Peyer's patch (tissue), 4 donors: ENCODE data around the gene NECAB2. TPM values are rescaled to one million over a fixed set of nuclear protein-coding genes. Genes with fewer than 3 reads are reported as not detected.

Source experiments
- DNase-seq, 3 donors: peaks; one replicate each; pipeline ENCODE4 v3.0.0-alpha.2; 2017 to 2019
- H3K27ac ChIP-seq, 4 donors: fragments of 200-600 bp; sonication (generic); one replicate each; pipeline ENCODE4 v1.5.1; 2016 to 2019
- H3K27me3 ChIP-seq, 2 donors: fragments of 200-600 bp; sonication (generic); one replicate each; pipeline ENCODE4 v1.5.1; 2019
- H3K36me3 ChIP-seq, 3 donors: fragments of 200-600 bp; sonication (generic); one replicate each; pipeline ENCODE4 v1.5.1; 2016 to 2019
- H3K4me1 ChIP-seq, 4 donors: fragments of 200-600 bp; sonication (generic); one replicate each; pipeline ENCODE4 v1.5.1; 2016 to 2019
- H3K4me3 ChIP-seq, 4 donors: fragments of 200-600 bp; sonication (generic); 1 replicate in 3 of 4; 2 replicates in 1 of 4; pipeline ENCODE4 v1.5.1; 2016 to 2019; ENCODE audit warnings: mild to moderate bottlenecking in 1 of 4
- H3K9me3 ChIP-seq, 4 donors: fragments of 200-600 bp; sonication (generic); one replicate each; pipeline ENCODE4 v1.5.1; 2016 to 2019; ENCODE audit warnings: mild to moderate bottlenecking in 1 of 4
- POLR2A ChIP-seq, 2 donors: fragments of 450-650 bp; IDR thresholded peaks; one replicate each; pipeline ENCODE4 v1.5.1; 2017; ENCODE audit warnings: antibody characterized with exemption in 2 of 2, mild to moderate bottlenecking in 2 of 2, moderate library complexity in 2 of 2
- total RNA-seq, 4 donors: library from RNA; depleted of rRNA; stranded (reverse); fragments of >200 nt; gene quantifications; one replicate each; pipeline ENCODE4 v1.1.0, GENCODE V29; 2016
- TF ChIP-seq, protein P1 (sequence below), 6 experiments: fragments of 450-650 bp in 4 of 6; fragments of 200-600 bp in 2 of 6; sonication (generic) in 1 of 6; IDR thresholded peaks; one replicate each; pipeline ENCODE4 v1.5.1; 2017 to 2019; ENCODE audit warnings: antibody characterized with exemption in 6 of 6, mild to moderate bottlenecking in 3 of 6, moderate library complexity in 1 of 6

The NECAB2 gene
- total RNA-seq, 4 donors from 2014 or later = 1.2 TPM; not detected in 3

DNA sequence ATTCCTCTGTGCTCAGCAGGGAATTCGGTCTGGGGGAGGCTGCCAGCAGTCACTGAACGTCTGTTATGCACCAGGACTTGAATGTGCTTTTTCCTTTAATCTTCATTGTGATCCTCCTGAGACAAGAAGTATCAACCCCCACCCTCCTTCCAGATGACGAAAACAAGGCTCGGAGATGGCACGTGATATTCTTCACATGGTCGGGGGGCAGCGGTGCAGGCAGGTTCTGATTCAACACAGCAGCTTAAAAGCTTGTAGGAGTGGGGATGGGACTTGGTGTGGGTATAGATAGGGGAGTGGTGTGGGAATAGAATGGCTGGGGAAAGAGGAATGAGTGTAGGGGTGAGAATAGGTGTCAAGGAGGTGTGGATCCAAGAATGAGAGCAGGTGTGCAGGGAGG, 6.4 kb downstream of the NECAB2 start:
- no peak for TF ChIP-seq POLR2A (IDR thresholded peaks at IDR 0.05)
- TF ChIP-seq, protein P1, sequence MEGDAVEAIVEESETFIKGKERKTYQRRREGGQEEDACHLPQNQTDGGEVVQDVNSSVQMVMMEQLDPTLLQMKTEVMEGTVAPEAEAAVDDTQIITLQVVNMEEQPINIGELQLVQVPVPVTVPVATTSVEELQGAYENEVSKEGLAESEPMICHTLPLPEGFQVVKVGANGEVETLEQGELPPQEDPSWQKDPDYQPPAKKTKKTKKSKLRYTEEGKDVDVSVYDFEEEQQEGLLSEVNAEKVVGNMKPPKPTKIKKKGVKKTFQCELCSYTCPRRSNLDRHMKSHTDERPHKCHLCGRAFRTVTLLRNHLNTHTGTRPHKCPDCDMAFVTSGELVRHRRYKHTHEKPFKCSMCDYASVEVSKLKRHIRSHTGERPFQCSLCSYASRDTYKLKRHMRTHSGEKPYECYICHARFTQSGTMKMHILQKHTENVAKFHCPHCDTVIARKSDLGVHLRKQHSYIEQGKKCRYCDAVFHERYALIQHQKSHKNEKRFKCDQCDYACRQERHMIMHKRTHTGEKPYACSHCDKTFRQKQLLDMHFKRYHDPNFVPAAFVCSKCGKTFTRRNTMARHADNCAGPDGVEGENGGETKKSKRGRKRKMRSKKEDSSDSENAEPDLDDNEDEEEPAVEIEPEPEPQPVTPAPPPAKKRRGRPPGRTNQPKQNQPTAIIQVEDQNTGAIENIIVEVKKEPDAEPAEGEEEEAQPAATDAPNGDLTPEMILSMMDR (IDR thresholded peaks at IDR 0.05) = no peak
- Histone ChIP-seq H3K4me1 (no peaks in the 10 kb centered on the region), H3K27me3 (no peaks in the 10 kb centered on the region), H3K36me3 (no peaks in the 10 kb centered on the region), H3K27ac (no peak overlapping the region), H3K9me3 (no peaks in the 10 kb centered on the region), H3K4me3 (no peak overlapping the region)
- no peak for DNase-seq

DNA sequence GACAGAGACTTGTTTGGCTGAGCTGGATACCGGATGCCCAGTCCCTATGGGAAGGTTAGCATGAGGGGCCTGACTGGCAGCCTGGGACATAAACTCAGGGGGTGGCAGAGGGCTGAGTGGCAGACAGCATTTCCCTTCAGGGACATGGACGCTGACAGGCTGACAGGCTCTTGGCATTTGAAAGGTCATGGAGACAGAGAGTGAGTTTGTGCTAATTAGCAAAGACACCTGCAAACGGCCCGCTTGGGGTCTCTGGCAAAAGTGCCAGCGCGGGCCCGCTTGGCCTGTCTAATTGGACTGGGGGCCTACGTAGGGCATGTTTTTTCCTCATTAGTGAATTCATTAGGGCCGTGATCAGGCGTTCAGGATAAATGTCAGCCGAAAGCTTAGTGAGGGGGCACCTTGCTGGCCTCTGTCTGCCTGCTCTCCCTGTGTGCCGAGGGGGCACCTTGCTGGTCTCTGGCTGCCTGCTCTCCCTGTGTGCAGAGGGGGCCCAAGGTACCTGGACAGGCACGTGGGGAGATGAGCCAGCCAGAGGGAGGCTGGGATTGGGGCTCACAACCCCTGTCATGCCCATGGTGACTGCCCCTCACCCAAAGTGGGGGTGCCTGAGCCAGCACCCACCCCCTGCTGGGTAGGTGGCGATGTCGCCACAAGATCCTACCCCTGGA, 7.7 kb downstream of the NECAB2 start:
- Histone ChIP-seq H3K27me3 (no peaks in the 10 kb centered on the region), H3K27ac (no peak overlapping the region), H3K4me1 (no peaks in the 10 kb centered on the region), H3K4me3 (no peak overlapping the region), H3K36me3 (no peaks in the 10 kb centered on the region), H3K9me3 (no peaks in the 10 kb centered on the region)
- TF ChIP-seq, protein P1 (IDR thresholded peaks at IDR 0.05) = no peak
- TF ChIP-seq POLR2A (IDR thresholded peaks at IDR 0.05) = no peak
- no peak for DNase-seq

DNA sequence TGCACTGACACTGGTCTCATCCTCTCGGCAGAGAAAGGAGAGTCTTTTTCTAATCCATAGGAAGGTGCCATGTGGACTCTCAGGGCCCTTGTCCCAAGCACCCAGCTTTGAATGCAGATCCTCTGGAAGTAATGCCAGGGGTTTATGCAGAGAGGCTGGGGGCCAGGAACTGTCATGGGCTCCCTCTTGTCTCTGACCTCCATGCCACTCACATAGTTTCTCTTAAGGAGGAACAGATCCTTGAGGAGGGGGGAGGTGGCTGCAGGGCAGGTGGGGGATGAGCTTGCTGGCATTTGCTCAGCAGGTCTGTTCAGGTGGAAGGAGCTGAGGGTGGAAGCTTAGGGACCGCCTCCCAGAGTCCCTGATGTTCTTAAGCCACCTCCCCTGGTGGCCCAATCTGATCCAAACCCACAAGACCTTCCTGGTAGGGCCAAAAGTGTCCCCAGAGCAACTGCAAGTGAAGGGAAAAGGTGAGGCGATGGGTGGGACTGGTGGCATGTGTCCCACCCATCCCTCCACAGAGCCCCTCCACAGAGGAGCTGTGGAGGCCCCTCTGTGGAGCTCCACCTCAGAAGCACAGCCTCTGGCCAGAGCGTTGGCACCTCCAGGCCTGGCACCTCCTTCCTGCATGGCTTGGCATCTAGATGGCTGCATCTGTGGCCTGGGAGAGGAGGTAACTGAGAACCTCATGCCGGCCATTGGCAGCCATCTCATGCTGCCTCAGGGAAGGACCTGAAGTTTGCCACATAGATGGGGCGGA, 9.2 kb downstream of the NECAB2 start:
- H3K36me3 ChIP-seq = no peaks in the 10 kb centered on the region
- TF ChIP-seq, protein P1 (IDR thresholded peaks at IDR 0.05) = no peak
- TF ChIP-seq POLR2A (IDR thresholded peaks at IDR 0.05) = no peak
- H3K27me3 ChIP-seq = no peaks in the 10 kb centered on the region

DNA sequence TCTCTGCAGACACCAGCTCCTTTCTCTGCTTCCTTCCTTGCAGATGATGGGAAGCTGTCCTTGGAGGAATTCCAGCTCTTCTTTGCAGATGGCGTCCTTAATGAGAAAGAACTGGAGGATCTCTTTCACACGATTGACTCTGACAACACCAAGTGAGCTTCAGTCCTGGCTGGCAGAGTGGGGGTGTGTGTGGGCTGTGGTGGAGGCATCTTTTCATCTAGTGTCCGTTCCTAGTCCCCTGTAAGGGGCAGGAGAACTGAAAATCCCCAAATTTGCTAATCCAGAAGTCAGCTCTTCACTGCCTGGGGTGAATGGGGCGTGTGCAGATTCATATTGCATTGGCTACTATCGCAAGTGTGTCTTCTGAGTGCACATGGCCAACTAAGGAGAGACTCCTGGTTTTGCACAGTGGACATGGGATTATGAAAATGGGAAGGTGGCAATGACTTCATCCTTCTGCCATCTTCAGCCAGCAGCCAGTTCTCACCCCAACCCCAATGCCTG, 10.4 kb downstream of the NECAB2 start:
- H3K4me1 ChIP-seq = no peaks in the 10 kb centered on the region
- TF ChIP-seq, protein P1 (IDR thresholded peaks at IDR 0.05) = no peak
- TF ChIP-seq POLR2A (IDR thresholded peaks at IDR 0.05) = no peak
- no peaks in the 10 kb centered on the region for H3K9me3 ChIP-seq
- no peaks in the 10 kb centered on the region for H3K27me3 ChIP-seq
- DNase-seq = no peak
- H3K27ac ChIP-seq = no peak overlapping the region
- H3K4me3 ChIP-seq = no peak overlapping the region
- no peaks in the 10 kb centered on the region for H3K36me3 ChIP-seq

More for the DNA sequence above, 9.2 kb downstream of the NECAB2 start:
- no peak for DNase-seq
- Histone ChIP-seq H3K9me3 (no peaks in the 10 kb centered on the region), H3K4me3 (no peak overlapping the region), H3K27ac (no peak overlapping the region), H3K4me1 (no peaks in the 10 kb centered on the region)

DNA sequence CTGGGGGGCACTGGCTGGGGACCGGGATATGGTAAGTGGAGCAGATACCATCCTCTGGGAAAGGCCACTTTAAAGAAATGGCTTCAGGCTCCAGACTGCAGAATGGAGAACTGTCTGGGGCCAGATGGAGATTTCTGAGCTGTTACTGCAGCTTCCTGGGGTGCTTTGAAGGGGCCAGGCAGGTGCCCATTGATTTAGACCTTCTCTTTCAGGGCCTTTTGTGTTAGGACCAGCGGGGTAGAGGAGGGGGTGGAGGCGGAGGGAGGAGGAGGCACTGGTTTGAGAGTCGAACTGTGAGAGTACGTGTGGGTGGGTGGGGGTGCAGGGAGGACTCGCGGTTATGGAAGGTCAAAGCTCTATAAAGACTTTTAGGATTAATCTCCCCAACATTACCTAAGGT, 11.4 kb downstream of the NECAB2 start:
- H3K9me3 ChIP-seq = no peaks in the 10 kb centered on the region
- no peak for TF ChIP-seq POLR2A (IDR thresholded peaks at IDR 0.05)
- TF ChIP-seq, protein P1 (IDR thresholded peaks at IDR 0.05) = no peak

More for the DNA sequence above, 11.4 kb downstream of the NECAB2 start:
- DNase-seq = no peak
- H3K4me3 ChIP-seq = no peak overlapping the region
- no peaks in the 10 kb centered on the region for H3K4me1 ChIP-seq
- no peaks in the 10 kb centered on the region for H3K27me3 ChIP-seq
- no peaks in the 10 kb centered on the region for H3K36me3 ChIP-seq
- H3K27ac ChIP-seq = no peak overlapping the region
